ENCODE results near the gene JSRP1. TPM values are rescaled to one million over a fixed set of nuclear protein-coding genes. Genes with fewer than 3 reads are reported as not detected.

JSRP1 gene
- total and polyA plus RNA-seq, 2 experiments from 2014 or later = 2.4 to 3.1 TPM

DNA sequence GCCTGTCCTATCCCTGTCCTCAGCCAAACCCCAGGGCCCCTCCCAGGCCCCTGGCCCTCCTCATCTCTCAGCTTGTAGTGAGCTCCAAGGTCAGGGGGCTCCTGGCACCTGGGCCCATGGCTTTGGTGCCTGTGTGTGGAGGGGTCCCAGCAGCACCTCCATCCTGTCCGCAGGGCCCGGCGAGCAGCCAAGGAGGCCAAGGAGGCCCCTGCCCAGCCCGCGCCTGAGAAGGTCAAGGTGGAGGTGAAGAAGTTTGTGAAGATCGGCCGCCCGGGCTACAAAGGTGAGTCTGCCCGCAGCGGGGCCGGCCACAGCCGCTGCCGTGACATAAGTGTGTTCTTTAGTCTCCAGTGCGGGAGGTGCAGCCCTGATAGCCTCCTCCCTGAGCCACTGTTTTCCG, 10.9 kb downstream of the JSRP1 start:
- H3K4me1 Mint-ChIP-seq = peaks cover 15% of the 10 kb centered on the region
- H3K27me3 Mint-ChIP-seq (ENCODE audit: insufficient read depth, low read depth, poor library complexity) = peaks cover 9% of the 10 kb centered on the region
- H3K79me2 ChIP-seq (replicated peaks; ENCODE audit: insufficient read depth) = peaks cover 36% of the 10 kb centered on the region

More for the DNA sequence above, 10.9 kb downstream of the JSRP1 start:
- Histone ChIP-seq H4K20me1 (replicated peaks; ENCODE audit: insufficient read depth) (peaks cover 26% of the 10 kb centered on the region), H3K27ac (ENCODE audit: low read depth) (no peak overlapping the region), H3K4me2 (no peak overlapping the region), H3K36me3 (ENCODE audit: insufficient read depth) (peaks cover 13% of the 10 kb centered on the region), H3K27me3 (ENCODE audit: insufficient read depth) (no peaks in the 10 kb centered on the region), H3K4me3 (no peak overlapping the region), H3F3A (replicated peaks; ENCODE audit: low read depth) (0 out of 2 replicates have a peak, but pooled peaks cover 6% of the 10 kb centered on the region), H3K9me2 (ENCODE audit: insufficient read depth) (no peaks in the 10 kb centered on the region), H2AFZ (no peak overlapping the region), H3K4me1 (ENCODE audit: insufficient read depth) (peaks cover 5% of the 10 kb centered on the region)
- Mint-ChIP-seq H3K36me3 (ENCODE audit: low read depth) (peaks cover 53% of the 10 kb centered on the region), H3K4me3 (no peak overlapping the region), H3K9me3 (no peaks in the 10 kb centered on the region), H3K27ac (no peak overlapping the region)
- TF ChIP-seq STAT1 (IDR thresholded peaks at IDR 0.05; ENCODE audit: unreplicated experiment) = no peak
- TF ChIP-seq, protein P1, sequence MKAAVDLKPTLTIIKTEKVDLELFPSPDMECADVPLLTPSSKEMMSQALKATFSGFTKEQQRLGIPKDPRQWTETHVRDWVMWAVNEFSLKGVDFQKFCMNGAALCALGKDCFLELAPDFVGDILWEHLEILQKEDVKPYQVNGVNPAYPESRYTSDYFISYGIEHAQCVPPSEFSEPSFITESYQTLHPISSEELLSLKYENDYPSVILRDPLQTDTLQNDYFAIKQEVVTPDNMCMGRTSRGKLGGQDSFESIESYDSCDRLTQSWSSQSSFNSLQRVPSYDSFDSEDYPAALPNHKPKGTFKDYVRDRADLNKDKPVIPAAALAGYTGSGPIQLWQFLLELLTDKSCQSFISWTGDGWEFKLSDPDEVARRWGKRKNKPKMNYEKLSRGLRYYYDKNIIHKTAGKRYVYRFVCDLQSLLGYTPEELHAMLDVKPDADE (IDR thresholded peaks at IDR 0.05) = no peak
- TF ChIP-seq, protein P2, sequence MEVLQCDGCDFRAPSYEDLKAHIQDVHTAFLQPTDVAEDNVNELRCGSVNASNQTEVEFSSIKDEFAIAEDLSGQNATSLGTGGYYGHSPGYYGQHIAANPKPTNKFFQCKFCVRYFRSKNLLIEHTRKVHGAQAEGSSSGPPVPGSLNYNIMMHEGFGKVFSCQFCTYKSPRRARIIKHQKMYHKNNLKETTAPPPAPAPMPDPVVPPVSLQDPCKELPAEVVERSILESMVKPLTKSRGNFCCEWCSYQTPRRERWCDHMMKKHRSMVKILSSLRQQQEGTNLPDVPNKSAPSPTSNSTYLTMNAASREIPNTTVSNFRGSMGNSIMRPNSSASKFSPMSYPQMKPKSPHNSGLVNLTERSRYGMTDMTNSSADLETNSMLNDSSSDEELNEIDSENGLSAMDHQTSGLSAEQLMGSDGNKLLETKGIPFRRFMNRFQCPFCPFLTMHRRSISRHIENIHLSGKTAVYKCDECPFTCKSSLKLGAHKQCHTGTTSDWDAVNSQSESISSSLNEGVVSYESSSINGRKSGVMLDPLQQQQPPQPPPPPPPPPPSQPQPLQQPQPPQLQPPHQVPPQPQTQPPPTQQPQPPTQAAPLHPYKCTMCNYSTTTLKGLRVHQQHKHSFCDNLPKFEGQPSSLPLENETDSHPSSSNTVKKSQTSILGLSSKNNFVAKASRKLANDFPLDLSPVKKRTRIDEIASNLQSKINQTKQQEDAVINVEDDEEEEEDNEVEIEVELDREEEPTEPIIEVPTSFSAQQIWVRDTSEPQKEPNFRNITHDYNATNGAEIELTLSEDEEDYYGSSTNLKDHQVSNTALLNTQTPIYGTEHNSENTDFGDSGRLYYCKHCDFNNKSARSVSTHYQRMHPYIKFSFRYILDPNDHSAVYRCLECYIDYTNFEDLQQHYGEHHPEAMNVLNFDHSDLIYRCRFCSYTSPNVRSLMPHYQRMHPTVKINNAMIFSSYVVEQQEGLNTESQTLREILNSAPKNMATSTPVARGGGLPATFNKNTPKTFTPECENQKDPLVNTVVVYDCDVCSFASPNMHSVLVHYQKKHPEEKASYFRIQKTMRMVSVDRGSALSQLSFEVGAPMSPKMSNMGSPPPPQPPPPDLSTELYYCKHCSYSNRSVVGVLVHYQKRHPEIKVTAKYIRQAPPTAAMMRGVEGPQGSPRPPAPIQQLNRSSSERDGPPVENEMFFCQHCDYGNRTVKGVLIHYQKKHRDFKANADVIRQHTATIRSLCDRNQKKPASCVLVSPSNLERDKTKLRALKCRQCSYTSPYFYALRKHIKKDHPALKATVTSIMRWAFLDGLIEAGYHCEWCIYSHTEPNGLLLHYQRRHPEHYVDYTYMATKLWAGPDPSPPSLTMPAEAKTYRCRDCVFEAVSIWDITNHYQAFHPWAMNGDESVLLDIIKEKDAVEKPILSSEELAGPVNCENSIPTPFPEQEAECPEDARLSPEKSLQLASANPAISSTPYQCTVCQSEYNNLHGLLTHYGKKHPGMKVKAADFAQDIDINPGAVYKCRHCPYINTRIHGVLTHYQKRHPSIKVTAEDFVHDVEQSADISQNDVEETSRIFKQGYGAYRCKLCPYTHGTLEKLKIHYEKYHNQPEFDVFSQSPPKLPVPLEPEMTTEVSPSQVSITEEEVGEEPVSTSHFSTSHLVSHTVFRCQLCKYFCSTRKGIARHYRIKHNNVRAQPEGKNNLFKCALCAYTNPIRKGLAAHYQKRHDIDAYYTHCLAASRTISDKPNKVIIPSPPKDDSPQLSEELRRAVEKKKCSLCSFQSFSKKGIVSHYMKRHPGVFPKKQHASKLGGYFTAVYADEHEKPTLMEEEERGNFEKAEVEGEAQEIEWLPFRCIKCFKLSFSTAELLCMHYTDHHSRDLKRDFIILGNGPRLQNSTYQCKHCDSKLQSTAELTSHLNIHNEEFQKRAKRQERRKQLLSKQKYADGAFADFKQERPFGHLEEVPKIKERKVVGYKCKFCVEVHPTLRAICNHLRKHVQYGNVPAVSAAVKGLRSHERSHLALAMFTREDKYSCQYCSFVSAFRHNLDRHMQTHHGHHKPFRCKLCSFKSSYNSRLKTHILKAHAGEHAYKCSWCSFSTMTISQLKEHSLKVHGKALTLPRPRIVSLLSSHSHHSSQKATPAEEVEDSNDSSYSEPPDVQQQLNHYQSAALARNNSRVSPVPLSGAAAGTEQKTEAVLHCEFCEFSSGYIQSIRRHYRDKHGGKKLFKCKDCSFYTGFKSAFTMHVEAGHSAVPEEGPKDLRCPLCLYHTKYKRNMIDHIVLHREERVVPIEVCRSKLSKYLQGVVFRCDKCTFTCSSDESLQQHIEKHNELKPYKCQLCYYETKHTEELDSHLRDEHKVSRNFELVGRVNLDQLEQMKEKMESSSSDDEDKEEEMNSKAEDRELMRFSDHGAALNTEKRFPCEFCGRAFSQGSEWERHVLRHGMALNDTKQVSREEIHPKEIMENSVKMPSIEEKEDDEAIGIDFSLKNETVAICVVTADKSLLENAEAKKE (CRISPR knock-in tag; IDR thresholded peaks at IDR 0.05) = no peak
- no peak for TF ChIP-seq POLR2AphosphoS5 (IDR thresholded peaks at IDR 0.05; ENCODE audit: low read depth)
- TF ChIP-seq NANOG (IDR thresholded peaks at IDR 0.05; ENCODE audit: borderline replicate concordance) = no peak
- TF ChIP-seq, protein P3, sequence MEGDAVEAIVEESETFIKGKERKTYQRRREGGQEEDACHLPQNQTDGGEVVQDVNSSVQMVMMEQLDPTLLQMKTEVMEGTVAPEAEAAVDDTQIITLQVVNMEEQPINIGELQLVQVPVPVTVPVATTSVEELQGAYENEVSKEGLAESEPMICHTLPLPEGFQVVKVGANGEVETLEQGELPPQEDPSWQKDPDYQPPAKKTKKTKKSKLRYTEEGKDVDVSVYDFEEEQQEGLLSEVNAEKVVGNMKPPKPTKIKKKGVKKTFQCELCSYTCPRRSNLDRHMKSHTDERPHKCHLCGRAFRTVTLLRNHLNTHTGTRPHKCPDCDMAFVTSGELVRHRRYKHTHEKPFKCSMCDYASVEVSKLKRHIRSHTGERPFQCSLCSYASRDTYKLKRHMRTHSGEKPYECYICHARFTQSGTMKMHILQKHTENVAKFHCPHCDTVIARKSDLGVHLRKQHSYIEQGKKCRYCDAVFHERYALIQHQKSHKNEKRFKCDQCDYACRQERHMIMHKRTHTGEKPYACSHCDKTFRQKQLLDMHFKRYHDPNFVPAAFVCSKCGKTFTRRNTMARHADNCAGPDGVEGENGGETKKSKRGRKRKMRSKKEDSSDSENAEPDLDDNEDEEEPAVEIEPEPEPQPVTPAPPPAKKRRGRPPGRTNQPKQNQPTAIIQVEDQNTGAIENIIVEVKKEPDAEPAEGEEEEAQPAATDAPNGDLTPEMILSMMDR (conservative IDR thresholded peaks at IDR 0.05; ENCODE audit: low read depth in 2 of 2) = no peak
- TF ChIP-seq CREB1 (CRISPR knock-in tag; IDR thresholded peaks at IDR 0.05; ENCODE audit: low read depth) = no peak
- TF ChIP-seq ZNF114 (CRISPR knock-in tag; IDR thresholded peaks at IDR 0.05) = no peak
- TF ChIP-seq, protein P4, sequence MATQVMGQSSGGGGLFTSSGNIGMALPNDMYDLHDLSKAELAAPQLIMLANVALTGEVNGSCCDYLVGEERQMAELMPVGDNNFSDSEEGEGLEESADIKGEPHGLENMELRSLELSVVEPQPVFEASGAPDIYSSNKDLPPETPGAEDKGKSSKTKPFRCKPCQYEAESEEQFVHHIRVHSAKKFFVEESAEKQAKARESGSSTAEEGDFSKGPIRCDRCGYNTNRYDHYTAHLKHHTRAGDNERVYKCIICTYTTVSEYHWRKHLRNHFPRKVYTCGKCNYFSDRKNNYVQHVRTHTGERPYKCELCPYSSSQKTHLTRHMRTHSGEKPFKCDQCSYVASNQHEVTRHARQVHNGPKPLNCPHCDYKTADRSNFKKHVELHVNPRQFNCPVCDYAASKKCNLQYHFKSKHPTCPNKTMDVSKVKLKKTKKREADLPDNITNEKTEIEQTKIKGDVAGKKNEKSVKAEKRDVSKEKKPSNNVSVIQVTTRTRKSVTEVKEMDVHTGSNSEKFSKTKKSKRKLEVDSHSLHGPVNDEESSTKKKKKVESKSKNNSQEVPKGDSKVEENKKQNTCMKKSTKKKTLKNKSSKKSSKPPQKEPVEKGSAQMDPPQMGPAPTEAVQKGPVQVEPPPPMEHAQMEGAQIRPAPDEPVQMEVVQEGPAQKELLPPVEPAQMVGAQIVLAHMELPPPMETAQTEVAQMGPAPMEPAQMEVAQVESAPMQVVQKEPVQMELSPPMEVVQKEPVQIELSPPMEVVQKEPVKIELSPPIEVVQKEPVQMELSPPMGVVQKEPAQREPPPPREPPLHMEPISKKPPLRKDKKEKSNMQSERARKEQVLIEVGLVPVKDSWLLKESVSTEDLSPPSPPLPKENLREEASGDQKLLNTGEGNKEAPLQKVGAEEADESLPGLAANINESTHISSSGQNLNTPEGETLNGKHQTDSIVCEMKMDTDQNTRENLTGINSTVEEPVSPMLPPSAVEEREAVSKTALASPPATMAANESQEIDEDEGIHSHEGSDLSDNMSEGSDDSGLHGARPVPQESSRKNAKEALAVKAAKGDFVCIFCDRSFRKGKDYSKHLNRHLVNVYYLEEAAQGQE (IDR thresholded peaks at IDR 0.05; ENCODE audit: unreplicated experiment) = no peak
- no peak for TF ChIP-seq ZNF331 (CRISPR knock-in tag; IDR thresholded peaks at IDR 0.05; ENCODE audit: low read depth)
- TF ChIP-seq JUNB (IDR thresholded peaks at IDR 0.05; ENCODE audit: unreplicated experiment) = no peak
- no peak for TF ChIP-seq EZH2 (IDR thresholded peaks at IDR 0.05; ENCODE audit: low read depth, unreplicated experiment)
- TF ChIP-seq EZH2phosphoT487 (IDR thresholded peaks at IDR 0.05; ENCODE audit: unreplicated experiment) = no peak
- DNase-seq (ENCODE audit: low spot score) = no peak
- ATAC-seq = no peak

Measured in GM23338 (cell line).